Measurements from ENCODE around the gene PCARE. TPM values are rescaled to one million over a fixed set of nuclear protein-coding genes. Genes with fewer than 3 reads are reported as not detected.

PCARE gene
- total RNA-seq, 1 experiment from 2014 or later: not detected

DNA sequence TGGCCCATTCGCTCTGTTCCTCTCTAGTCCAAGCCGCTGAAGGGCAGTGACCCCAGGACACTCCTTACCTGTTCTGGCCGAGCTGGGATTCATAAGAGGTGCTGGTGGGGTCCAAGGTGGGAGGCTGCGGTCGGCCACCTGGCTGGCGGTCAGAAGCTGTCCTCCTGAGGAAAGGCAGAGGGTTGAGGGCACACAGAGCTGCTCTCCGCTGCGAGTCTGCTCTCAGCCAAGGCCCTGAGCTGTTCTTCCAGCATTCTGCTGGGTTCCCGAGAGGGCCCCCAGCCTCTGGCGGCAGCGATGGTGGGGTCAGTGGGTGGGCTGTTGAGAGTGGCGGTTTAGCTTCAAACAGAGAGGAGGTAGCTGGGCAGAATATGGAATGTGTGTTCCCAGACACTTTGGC, 3.8 kb downstream of the PCARE start (continued):
- TF ChIP-seq, protein P1, sequence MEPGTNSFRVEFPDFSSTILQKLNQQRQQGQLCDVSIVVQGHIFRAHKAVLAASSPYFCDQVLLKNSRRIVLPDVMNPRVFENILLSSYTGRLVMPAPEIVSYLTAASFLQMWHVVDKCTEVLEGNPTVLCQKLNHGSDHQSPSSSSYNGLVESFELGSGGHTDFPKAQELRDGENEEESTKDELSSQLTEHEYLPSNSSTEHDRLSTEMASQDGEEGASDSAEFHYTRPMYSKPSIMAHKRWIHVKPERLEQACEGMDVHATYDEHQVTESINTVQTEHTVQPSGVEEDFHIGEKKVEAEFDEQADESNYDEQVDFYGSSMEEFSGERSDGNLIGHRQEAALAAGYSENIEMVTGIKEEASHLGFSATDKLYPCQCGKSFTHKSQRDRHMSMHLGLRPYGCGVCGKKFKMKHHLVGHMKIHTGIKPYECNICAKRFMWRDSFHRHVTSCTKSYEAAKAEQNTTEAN (CRISPR knock-in tag; IDR thresholded peaks at IDR 0.05): no peak
- TF ChIP-seq, protein P2, sequence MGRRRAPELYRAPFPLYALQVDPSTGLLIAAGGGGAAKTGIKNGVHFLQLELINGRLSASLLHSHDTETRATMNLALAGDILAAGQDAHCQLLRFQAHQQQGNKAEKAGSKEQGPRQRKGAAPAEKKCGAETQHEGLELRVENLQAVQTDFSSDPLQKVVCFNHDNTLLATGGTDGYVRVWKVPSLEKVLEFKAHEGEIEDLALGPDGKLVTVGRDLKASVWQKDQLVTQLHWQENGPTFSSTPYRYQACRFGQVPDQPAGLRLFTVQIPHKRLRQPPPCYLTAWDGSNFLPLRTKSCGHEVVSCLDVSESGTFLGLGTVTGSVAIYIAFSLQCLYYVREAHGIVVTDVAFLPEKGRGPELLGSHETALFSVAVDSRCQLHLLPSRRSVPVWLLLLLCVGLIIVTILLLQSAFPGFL (CRISPR knock-in tag; IDR thresholded peaks at IDR 0.05; ENCODE audit: borderline replicate concordance): no peak
- TF ChIP-seq NFATC4 (CRISPR knock-in tag; IDR thresholded peaks at IDR 0.05): no peak
- no peak for TF ChIP-seq ZNF671 (CRISPR knock-in tag; IDR thresholded peaks at IDR 0.05)
- TF ChIP-seq, protein P3, sequence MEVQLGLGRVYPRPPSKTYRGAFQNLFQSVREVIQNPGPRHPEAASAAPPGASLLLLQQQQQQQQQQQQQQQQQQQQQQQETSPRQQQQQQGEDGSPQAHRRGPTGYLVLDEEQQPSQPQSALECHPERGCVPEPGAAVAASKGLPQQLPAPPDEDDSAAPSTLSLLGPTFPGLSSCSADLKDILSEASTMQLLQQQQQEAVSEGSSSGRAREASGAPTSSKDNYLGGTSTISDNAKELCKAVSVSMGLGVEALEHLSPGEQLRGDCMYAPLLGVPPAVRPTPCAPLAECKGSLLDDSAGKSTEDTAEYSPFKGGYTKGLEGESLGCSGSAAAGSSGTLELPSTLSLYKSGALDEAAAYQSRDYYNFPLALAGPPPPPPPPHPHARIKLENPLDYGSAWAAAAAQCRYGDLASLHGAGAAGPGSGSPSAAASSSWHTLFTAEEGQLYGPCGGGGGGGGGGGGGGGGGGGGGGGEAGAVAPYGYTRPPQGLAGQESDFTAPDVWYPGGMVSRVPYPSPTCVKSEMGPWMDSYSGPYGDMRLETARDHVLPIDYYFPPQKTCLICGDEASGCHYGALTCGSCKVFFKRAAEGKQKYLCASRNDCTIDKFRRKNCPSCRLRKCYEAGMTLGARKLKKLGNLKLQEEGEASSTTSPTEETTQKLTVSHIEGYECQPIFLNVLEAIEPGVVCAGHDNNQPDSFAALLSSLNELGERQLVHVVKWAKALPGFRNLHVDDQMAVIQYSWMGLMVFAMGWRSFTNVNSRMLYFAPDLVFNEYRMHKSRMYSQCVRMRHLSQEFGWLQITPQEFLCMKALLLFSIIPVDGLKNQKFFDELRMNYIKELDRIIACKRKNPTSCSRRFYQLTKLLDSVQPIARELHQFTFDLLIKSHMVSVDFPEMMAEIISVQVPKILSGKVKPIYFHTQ (CRISPR knock-in tag; IDR thresholded peaks at IDR 0.05): no peak
- TF ChIP-seq, protein P4, sequence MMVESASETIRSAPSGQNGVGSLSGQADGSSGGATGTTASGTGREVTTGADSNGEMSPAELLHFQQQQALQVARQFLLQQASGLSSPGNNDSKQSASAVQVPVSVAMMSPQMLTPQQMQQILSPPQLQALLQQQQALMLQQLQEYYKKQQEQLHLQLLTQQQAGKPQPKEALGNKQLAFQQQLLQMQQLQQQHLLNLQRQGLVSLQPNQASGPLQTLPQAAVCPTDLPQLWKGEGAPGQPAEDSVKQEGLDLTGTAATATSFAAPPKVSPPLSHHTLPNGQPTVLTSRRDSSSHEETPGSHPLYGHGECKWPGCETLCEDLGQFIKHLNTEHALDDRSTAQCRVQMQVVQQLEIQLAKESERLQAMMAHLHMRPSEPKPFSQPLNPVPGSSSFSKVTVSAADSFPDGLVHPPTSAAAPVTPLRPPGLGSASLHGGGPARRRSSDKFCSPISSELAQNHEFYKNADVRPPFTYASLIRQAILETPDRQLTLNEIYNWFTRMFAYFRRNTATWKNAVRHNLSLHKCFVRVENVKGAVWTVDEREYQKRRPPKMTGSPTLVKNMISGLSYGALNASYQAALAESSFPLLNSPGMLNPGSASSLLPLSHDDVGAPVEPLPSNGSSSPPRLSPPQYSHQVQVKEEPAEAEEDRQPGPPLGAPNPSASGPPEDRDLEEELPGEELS (CRISPR knock-in tag; IDR thresholded peaks at IDR 0.05): no peak
- TF ChIP-seq, protein P5, sequence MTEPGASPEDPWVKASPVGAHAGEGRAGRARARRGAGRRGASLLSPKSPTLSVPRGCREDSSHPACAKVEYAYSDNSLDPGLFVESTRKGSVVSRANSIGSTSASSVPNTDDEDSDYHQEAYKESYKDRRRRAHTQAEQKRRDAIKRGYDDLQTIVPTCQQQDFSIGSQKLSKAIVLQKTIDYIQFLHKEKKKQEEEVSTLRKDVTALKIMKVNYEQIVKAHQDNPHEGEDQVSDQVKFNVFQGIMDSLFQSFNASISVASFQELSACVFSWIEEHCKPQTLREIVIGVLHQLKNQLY (CRISPR knock-in tag; IDR thresholded peaks at IDR 0.05): no peak
- no peak for TF ChIP-seq ELF4 (CRISPR knock-in tag; IDR thresholded peaks at IDR 0.05; ENCODE audit: low read depth)
- TF ChIP-seq ZBTB21 (CRISPR knock-in tag; IDR thresholded peaks at IDR 0.05; ENCODE audit: borderline replicate concordance): no peak
- TF ChIP-seq, protein P6, sequence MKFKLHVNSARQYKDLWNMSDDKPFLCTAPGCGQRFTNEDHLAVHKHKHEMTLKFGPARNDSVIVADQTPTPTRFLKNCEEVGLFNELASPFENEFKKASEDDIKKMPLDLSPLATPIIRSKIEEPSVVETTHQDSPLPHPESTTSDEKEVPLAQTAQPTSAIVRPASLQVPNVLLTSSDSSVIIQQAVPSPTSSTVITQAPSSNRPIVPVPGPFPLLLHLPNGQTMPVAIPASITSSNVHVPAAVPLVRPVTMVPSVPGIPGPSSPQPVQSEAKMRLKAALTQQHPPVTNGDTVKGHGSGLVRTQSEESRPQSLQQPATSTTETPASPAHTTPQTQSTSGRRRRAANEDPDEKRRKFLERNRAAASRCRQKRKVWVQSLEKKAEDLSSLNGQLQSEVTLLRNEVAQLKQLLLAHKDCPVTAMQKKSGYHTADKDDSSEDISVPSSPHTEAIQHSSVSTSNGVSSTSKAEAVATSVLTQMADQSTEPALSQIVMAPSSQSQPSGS (CRISPR knock-in tag; IDR thresholded peaks at IDR 0.05; ENCODE audit: borderline replicate concordance, low read depth): no peak

DNA sequence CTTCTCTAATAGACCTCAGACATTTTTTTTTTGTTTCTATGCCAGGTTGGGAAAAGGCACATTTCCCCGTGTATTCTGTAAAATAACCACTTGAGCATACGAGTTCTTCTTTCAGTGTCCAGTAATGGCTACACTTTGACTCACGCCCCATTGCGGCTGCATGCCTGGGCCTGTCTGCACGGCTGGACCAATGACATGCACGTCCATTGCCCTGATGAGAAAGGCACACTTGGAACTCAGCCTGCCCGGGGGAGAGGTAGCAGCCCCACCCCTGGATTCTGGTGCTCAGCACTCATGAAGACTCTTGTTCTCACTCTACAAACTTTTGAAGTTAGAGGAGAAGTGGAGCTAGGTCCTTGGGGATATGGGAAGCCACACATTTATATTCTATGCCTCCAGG, 5.8 kb downstream of the PCARE start:
- no peaks in the 10 kb centered on the region for H3K9me3 Mint-ChIP-seq
- DNase-seq (ENCODE audit: low spot score) (no peak), ATAC-seq (no peak)
- CTCF ChIA-PET: no interaction called here
- no peaks in the 10 kb centered on the region for H3K27me3 Mint-ChIP-seq (ENCODE audit: low read depth)
- no peak overlapping the region for H3K4me3 Mint-ChIP-seq
- no peak overlapping the region for H3K27ac Mint-ChIP-seq
- H3K4me1 Mint-ChIP-seq: peaks cover 15% of the 10 kb centered on the region
- no peaks in the 10 kb centered on the region for H3K36me3 Mint-ChIP-seq
- POLR2A ChIA-PET: no interaction called here
- TF ChIP-seq, protein P7, sequence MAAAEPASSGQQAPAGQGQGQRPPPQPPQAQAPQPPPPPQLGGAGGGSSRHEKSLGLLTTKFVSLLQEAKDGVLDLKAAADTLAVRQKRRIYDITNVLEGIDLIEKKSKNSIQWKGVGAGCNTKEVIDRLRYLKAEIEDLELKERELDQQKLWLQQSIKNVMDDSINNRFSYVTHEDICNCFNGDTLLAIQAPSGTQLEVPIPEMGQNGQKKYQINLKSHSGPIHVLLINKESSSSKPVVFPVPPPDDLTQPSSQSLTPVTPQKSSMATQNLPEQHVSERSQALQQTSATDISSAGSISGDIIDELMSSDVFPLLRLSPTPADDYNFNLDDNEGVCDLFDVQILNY (CRISPR knock-in tag; IDR thresholded peaks at IDR 0.05): no peak
- TF ChIP-seq, protein P8, sequence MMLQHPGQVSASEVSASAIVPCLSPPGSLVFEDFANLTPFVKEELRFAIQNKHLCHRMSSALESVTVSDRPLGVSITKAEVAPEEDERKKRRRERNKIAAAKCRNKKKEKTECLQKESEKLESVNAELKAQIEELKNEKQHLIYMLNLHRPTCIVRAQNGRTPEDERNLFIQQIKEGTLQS (CRISPR knock-in tag; conservative IDR thresholded peaks at IDR 0.05): no peak
- no peak for TF ChIP-seq TP53 (CRISPR knock-in tag; IDR thresholded peaks at IDR 0.05)
- TF ChIP-seq ZNF232 (CRISPR knock-in tag; IDR thresholded peaks at IDR 0.05): no peak
- no peak for TF ChIP-seq SOX15 (CRISPR knock-in tag; IDR thresholded peaks at IDR 0.05)
- TF ChIP-seq, protein P9, sequence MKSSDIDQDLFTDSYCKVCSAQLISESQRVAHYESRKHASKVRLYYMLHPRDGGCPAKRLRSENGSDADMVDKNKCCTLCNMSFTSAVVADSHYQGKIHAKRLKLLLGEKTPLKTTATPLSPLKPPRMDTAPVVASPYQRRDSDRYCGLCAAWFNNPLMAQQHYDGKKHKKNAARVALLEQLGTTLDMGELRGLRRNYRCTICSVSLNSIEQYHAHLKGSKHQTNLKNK (CRISPR knock-in tag; IDR thresholded peaks at IDR 0.05): no peak
- TF ChIP-seq SMAD3 (CRISPR knock-in tag; IDR thresholded peaks at IDR 0.05; ENCODE audit: borderline replicate concordance): no peak
- TF ChIP-seq, protein P10, sequence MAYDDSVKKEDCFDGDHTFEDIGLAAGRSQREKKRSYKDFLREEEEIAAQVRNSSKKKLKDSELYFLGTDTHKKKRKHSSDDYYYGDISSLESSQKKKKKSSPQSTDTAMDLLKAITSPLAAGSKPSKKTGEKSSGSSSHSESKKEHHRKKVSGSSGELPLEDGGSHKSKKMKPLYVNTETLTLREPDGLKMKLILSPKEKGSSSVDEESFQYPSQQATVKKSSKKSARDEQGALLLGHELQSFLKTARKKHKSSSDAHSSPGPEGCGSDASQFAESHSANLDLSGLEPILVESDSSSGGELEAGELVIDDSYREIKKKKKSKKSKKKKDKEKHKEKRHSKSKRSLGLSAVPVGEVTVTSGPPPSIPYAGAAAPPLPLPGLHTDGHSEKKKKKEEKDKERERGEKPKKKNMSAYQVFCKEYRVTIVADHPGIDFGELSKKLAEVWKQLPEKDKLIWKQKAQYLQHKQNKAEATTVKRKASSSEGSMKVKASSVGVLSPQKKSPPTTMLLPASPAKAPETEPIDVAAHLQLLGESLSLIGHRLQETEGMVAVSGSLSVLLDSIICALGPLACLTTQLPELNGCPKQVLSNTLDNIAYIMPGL (CRISPR knock-in tag; IDR thresholded peaks at IDR 0.05): no peak
- TF ChIP-seq NR3C1 (CRISPR knock-in tag; conservative IDR thresholded peaks at IDR 0.05; ENCODE audit: low read depth): no peak
- no peak for TF ChIP-seq EMX1 (CRISPR knock-in tag; IDR thresholded peaks at IDR 0.05)
- TF ChIP-seq, protein P1 (CRISPR knock-in tag; IDR thresholded peaks at IDR 0.05): no peak
- no peak for TF ChIP-seq TEAD4 (CRISPR knock-in tag; IDR thresholded peaks at IDR 0.05)
